ENCODE data around the gene DOK7.

The DOK7 gene

GRCh38 chr4:3475041-3475712, 12.1 kb downstream of the DOK7 start:
- H3K36me3 Mint-ChIP-seq (ENCODE audit: insufficient read depth): no peaks in the 10 kb centered on the region
- no peak overlapping the region for H3K27ac Mint-ChIP-seq
- DNase-seq: no peak
- H3K4me3 Mint-ChIP-seq: no peak overlapping the region
- no peak for ATAC-seq (replicated peaks)
- no peaks in the 10 kb centered on the region for H3K9me3 Mint-ChIP-seq
- peaks cover 8 to 19% of the 10 kb centered on the region in 2 donors for H3K27me3 Mint-ChIP-seq
- peaks cover 0 to 3% of the 10 kb centered on the region in 2 donors for H3K4me1 Mint-ChIP-seq (ENCODE audit: low read depth in 2 of 2)

- no peak for DNase-seq
- H3K36me3 Mint-ChIP-seq (ENCODE audit: insufficient read depth): no peaks in the 10 kb centered on the region
- ATAC-seq (replicated peaks): no peak
- H3K4me1 Mint-ChIP-seq (ENCODE audit: low read depth in 2 of 2): peaks cover 0 to 7% of the 10 kb centered on the region in 2 donors
- H3K4me3 Mint-ChIP-seq: no peak overlapping the region
- peaks cover 13 to 25% of the 10 kb centered on the region in 2 donors for H3K27me3 Mint-ChIP-seq
- H3K27ac Mint-ChIP-seq: no peak overlapping the region
- H3K9me3 Mint-ChIP-seq: no peaks in the 10 kb centered on the region
These were observed 12.7 kb downstream of the DOK7 start for GRCh38 chr4:3475713-3476260.

GRCh38 chr4:3476341-3476747, 13.2 kb downstream of the DOK7 start:
- peaks cover 0 to 10% of the 10 kb centered on the region in 2 donors for H3K4me1 Mint-ChIP-seq (ENCODE audit: low read depth in 2 of 2)

GRCh38 chr4:3476936-3477749, 14.0 kb downstream of the DOK7 start:
- Mint-ChIP-seq H3K27ac (no peak overlapping the region), H3K4me1 (ENCODE audit: low read depth in 2 of 2) (peaks cover 0 to 10% of the 10 kb centered on the region in 2 donors), H3K36me3 (ENCODE audit: insufficient read depth) (no peaks in the 10 kb centered on the region), H3K27me3 (peaks cover 19 to 38% of the 10 kb centered on the region in 2 donors), H3K9me3 (no peaks in the 10 kb centered on the region), H3K4me3 (no peak overlapping the region)
- DNase-seq: no peak
- no peak for ATAC-seq (replicated peaks)

More at GRCh38 chr4:3476341-3476747, 13.2 kb downstream of the DOK7 start:
- ATAC-seq (replicated peaks): no peak
- no peak overlapping the region for H3K27ac Mint-ChIP-seq
- H3K36me3 Mint-ChIP-seq (ENCODE audit: insufficient read depth): no peaks in the 10 kb centered on the region
- no peaks in the 10 kb centered on the region for H3K9me3 Mint-ChIP-seq
- no peak overlapping the region for H3K4me3 Mint-ChIP-seq
- peaks cover 18 to 30% of the 10 kb centered on the region in 2 donors for H3K27me3 Mint-ChIP-seq
- DNase-seq: no peak

GRCh38 chr4:3477750-3478430, 14.8 kb downstream of the DOK7 start:
- no peaks in the 10 kb centered on the region for H3K9me3 Mint-ChIP-seq
- ATAC-seq (replicated peaks): no peak
- no peak for DNase-seq
- no peaks in the 10 kb centered on the region for H3K36me3 Mint-ChIP-seq (ENCODE audit: insufficient read depth)
- H3K4me1 Mint-ChIP-seq (ENCODE audit: low read depth in 2 of 2): peaks cover 0 to 10% of the 10 kb centered on the region in 2 donors
- no peak overlapping the region for H3K27ac Mint-ChIP-seq
- H3K4me3 Mint-ChIP-seq: no peak overlapping the region
- H3K27me3 Mint-ChIP-seq: peaks cover 19 to 45% of the 10 kb centered on the region in 2 donors

GRCh38 chr4:3478446-3479357, 15.6 kb downstream of the DOK7 start:
- Mint-ChIP-seq H3K36me3 (ENCODE audit: insufficient read depth) (no peaks in the 10 kb centered on the region), H3K9me3 (no peaks in the 10 kb centered on the region), H3K27me3 (peaks cover 19 to 45% of the 10 kb centered on the region in 2 donors), H3K27ac (no peak overlapping the region), H3K4me3 (no peak overlapping the region), H3K4me1 (ENCODE audit: low read depth in 2 of 2) (peaks cover 0 to 10% of the 10 kb centered on the region in 2 donors)
- ATAC-seq (replicated peaks): no peak
- DNase-seq: no peak

- no peaks in the 10 kb centered on the region for H3K36me3 Mint-ChIP-seq (ENCODE audit: insufficient read depth)
- no peak overlapping the region for H3K27ac Mint-ChIP-seq
- H3K27me3 Mint-ChIP-seq: peaks cover 19 to 45% of the 10 kb centered on the region in 2 donors
These were observed 16.4 kb downstream of the DOK7 start for GRCh38 chr4:3479358-3480101.

GRCh38 chr4:3480528-3481112, 17.5 kb downstream of the DOK7 start:
- peak overlapping the region in 1 of 2 donors; percentile 23 for H3K27ac Mint-ChIP-seq
- no peak overlapping the region for H3K4me3 Mint-ChIP-seq
- peak; percentile 69 to 79 (median 78) for DNase-seq
- ATAC-seq (replicated peaks): peak; percentile 74
- no peaks in the 10 kb centered on the region for H3K9me3 Mint-ChIP-seq
- peaks cover 19 to 45% of the 10 kb centered on the region in 2 donors for H3K27me3 Mint-ChIP-seq
- H3K36me3 Mint-ChIP-seq (ENCODE audit: insufficient read depth): no peaks in the 10 kb centered on the region
- H3K4me1 Mint-ChIP-seq (ENCODE audit: low read depth in 2 of 2): peaks cover 4 to 15% of the 10 kb centered on the region in 2 donors

More at GRCh38 chr4:3479358-3480101, 16.4 kb downstream of the DOK7 start:
- Mint-ChIP-seq H3K4me1 (ENCODE audit: low read depth in 2 of 2) (peaks cover 0 to 13% of the 10 kb centered on the region in 2 donors), H3K4me3 (no peak overlapping the region), H3K9me3 (no peaks in the 10 kb centered on the region)
- ATAC-seq (replicated peaks) (no peak), DNase-seq (no peak)

- ATAC-seq (replicated peaks) (no peak), DNase-seq (no peak)
- H3K4me1 Mint-ChIP-seq (ENCODE audit: low read depth in 2 of 2): peaks cover 4 to 16% of the 10 kb centered on the region in 2 donors
- no peak overlapping the region for H3K4me3 Mint-ChIP-seq
- H3K9me3 Mint-ChIP-seq: no peaks in the 10 kb centered on the region
- H3K27me3 Mint-ChIP-seq: peaks cover 19 to 45% of the 10 kb centered on the region in 2 donors
- H3K27ac Mint-ChIP-seq: no peak overlapping the region
- H3K36me3 Mint-ChIP-seq (ENCODE audit: insufficient read depth): no peaks in the 10 kb centered on the region
These were observed 18.0 kb downstream of the DOK7 start for GRCh38 chr4:3481113-3481531.

GRCh38 chr4:3481783-3482393, 18.8 kb downstream of the DOK7 start:
- H3K4me1 Mint-ChIP-seq (ENCODE audit: low read depth in 2 of 2): peaks cover 7 to 20% of the 10 kb centered on the region in 2 donors
- ATAC-seq (replicated peaks): no peak
- peaks cover 12 to 38% of the 10 kb centered on the region in 2 donors for H3K27me3 Mint-ChIP-seq
- H3K4me3 Mint-ChIP-seq: no peak overlapping the region
- no peak for DNase-seq
- no peaks in the 10 kb centered on the region for H3K9me3 Mint-ChIP-seq
- no peaks in the 10 kb centered on the region for H3K36me3 Mint-ChIP-seq (ENCODE audit: insufficient read depth)
- H3K27ac Mint-ChIP-seq: no peak overlapping the region

- Mint-ChIP-seq H3K4me1 (ENCODE audit: low read depth in 2 of 2) (peaks cover 7 to 20% of the 10 kb centered on the region in 2 donors), H3K27me3 (peaks cover 11 to 35% of the 10 kb centered on the region in 2 donors), H3K4me3 (no peak overlapping the region), H3K36me3 (ENCODE audit: insufficient read depth) (no peaks in the 10 kb centered on the region), H3K27ac (no peak overlapping the region), H3K9me3 (no peaks in the 10 kb centered on the region)
- DNase-seq (no peak), ATAC-seq (replicated peaks) (no peak)
These were observed 19.6 kb downstream of the DOK7 start for GRCh38 chr4:3482707-3483106.
